ENCODE measurements around the gene PIGC.
A peak's percentile ranks its signal among the peaks of the same experiment; 100 is the strongest.

PIGC gene

DNA sequence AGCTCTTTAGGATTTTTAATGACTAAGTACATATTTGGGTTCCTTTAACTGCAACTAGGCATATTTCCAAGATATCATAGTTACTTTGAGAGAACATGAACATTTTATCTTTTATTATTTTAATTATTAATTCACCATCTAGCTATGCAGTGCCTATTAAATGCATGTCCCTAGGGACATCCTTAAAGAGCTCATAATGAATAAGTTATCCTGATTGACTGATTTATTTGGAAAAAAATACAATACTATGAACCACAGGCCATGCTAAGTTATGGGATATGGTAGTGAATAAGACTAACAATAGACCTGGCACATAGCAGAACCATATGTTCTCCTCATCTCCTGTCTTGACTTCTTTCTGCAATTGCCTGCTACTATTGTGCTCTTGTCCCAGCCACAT lies 39.7 kb downstream of the PIGC start:
- no peaks in the 10 kb centered on the region for H3K36me3 Mint-ChIP-seq (ENCODE audit: low read depth)

DNA sequence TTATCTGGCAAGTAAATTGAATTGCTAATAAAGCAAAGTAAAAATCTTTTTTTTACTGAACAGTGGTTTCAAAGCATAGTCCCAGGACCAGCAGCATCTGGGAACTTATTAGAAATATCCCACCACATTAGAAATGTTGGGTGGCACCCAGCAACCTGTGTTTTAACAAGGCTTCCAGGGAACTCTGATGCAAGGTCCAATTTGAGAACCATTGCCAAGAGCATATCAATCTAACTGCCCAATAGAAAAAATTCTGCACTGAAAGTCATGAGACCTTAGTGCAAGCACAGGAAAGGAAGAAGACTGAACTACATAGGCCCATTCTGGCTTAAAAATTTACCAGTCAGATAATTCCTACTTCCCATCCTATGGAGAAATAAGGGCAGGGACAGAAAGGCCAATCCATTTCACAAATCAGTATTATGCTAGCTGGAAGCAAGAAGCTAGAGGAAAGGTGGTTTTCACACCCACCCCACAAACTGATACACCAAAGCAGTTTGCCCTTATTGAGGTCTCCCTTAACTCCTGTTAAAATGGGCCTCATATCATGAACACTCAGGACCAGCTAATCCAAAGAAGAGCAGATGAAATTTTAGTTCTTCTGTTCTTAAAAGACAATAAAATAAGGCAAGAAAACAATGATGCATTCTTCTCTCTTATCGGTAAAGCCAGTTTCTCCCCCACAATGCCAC lies 40.8 kb downstream of the PIGC start:
- Mint-ChIP-seq H3K27ac (no peak overlapping the region), H3K4me1 (ENCODE audit: low read depth) (peaks cover 24% of the 10 kb centered on the region), H3K27me3 (ENCODE audit: low read depth) (peaks cover 10% of the 10 kb centered on the region), H3K36me3 (ENCODE audit: low read depth) (no peaks in the 10 kb centered on the region), H3K4me3 (no peak overlapping the region), H3K9me3 (no peaks in the 10 kb centered on the region)

More for the DNA sequence above, 39.7 kb downstream of the PIGC start:
- Mint-ChIP-seq H3K4me1 (ENCODE audit: low read depth) (peaks cover 16% of the 10 kb centered on the region), H3K4me3 (no peak overlapping the region), H3K27me3 (ENCODE audit: low read depth) (peaks cover 10% of the 10 kb centered on the region), H3K9me3 (no peaks in the 10 kb centered on the region), H3K27ac (no peak overlapping the region)

DNA sequence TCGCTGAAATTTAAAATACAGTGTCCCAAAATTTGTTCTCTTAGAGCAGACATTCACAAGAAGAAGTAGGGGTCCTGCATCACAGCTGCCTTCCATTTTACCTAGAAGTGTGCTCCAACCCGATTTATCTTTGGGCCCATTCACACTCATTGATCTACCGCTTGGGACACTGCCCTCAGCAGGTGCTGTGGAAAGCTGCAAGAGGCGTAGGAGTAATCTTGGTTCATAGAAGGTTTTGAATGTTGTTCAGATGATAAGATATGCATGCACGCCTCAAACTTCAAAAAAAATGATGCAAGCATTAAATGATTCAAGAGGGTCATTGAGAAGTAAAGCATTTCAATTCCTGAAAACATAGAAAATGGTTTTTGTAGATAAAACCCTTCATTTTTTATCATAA lies 42.0 kb downstream of the PIGC start:
- Mint-ChIP-seq H3K36me3 (ENCODE audit: low read depth) (no peaks in the 10 kb centered on the region), H3K9me3 (no peaks in the 10 kb centered on the region), H3K4me3 (no peak overlapping the region), H3K4me1 (ENCODE audit: low read depth) (peaks cover 26% of the 10 kb centered on the region), H3K27ac (no peak overlapping the region), H3K27me3 (ENCODE audit: low read depth) (peaks cover 10% of the 10 kb centered on the region)

DNA sequence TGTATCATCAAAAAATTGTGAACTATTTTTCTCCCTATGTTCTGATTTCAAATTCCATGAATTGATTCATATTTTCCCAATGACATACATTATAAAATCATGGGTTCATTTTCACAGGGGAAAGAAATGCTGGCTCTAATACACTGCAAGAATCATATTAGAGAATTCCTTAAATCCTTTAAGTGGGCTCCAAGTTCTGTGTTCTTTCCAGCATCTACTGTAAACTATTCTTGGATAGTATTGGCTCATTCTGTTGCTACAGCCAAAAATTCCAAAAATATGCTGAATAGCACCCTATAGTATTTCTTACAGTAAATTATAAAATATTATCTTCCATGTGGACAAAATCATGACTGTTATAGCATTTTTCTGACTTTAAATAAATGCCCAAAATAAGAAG lies 42.4 kb downstream of the PIGC start:
- no peaks in the 10 kb centered on the region for H3K36me3 Mint-ChIP-seq (ENCODE audit: low read depth)
- peaks cover 26% of the 10 kb centered on the region for H3K4me1 Mint-ChIP-seq (ENCODE audit: low read depth)

DNA sequence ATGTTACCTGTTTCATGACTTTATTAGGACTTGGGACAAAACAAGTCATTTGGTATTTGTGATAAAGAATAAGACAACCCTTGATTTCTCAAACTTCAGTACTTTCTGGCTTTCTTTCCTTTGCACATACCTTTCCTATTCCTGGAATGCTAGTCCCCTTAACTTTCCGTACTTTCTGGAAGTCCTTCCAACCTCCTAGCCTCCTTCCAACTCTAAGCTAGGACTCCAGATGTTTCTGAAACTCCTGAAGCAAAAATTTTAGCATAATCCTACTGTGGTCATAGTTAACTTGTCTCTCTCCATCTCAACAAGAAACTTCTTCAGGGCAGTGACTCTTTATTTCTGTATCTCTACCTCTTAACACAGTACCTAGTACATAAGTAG lies 43.2 kb downstream of the PIGC start:
- Mint-ChIP-seq H3K27me3 (ENCODE audit: low read depth) (peaks cover 10% of the 10 kb centered on the region), H3K4me3 (no peak overlapping the region), H3K27ac (no peak overlapping the region), H3K36me3 (ENCODE audit: low read depth) (no peaks in the 10 kb centered on the region), H3K9me3 (no peaks in the 10 kb centered on the region), H3K4me1 (ENCODE audit: low read depth) (peaks cover 26% of the 10 kb centered on the region)

More for the DNA sequence above, 42.4 kb downstream of the PIGC start:
- Mint-ChIP-seq H3K9me3 (no peaks in the 10 kb centered on the region), H3K4me3 (no peak overlapping the region), H3K27ac (no peak overlapping the region), H3K27me3 (ENCODE audit: low read depth) (peaks cover 10% of the 10 kb centered on the region)

DNA sequence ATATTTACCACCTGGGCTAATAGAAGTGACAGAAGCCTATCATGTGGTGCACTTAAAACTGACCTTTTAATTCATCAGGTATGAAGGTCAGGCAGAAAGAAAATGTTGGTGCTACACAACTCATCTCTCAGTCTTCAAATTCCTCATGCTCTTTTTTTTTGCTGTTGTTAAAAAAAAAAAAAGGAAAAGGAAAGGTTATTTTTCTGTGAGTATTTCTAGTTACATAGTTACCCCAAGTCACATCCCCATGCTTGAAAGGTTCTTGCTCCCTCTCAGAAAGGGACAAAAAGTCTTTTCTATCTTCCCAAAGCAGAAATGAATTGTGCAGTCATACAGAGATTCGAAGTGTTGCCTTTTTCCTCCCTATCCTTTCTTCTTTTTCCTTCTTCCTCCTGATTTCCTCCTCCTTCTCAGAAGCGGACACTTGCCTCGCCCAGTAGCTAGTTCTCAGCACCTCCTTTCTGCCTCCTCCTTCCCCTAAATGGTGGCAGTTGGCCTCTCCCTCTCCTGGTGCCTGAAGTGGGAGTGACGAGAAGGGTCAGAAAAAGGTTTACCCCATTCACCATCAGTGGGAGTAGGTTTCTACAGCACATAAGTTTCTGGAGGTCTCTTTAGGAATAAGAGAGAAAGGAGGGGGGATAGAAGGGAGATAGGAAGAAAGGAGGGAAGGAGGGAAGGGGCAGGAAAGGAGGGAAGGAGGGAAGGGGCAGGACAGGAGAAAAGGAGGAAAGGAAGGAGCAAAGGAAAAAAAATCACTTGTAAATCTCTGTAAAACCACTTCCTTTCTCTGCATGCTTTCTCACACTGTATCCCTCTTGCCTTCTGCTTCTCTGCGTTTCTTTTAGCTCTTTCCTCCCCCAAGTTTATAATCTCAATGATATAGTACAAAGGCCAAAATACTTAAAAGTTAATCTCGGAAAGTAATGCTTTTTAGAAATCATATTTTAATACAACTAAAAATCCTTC lies 43.8 kb downstream of the PIGC start:
- Mint-ChIP-seq H3K4me3 (no peak overlapping the region), H3K4me1 (ENCODE audit: low read depth) (peaks cover 26% of the 10 kb centered on the region), H3K27me3 (ENCODE audit: low read depth) (peaks cover 10% of the 10 kb centered on the region), H3K9me3 (no peaks in the 10 kb centered on the region), H3K36me3 (ENCODE audit: low read depth) (no peaks in the 10 kb centered on the region), H3K27ac (no peak overlapping the region)

DNA sequence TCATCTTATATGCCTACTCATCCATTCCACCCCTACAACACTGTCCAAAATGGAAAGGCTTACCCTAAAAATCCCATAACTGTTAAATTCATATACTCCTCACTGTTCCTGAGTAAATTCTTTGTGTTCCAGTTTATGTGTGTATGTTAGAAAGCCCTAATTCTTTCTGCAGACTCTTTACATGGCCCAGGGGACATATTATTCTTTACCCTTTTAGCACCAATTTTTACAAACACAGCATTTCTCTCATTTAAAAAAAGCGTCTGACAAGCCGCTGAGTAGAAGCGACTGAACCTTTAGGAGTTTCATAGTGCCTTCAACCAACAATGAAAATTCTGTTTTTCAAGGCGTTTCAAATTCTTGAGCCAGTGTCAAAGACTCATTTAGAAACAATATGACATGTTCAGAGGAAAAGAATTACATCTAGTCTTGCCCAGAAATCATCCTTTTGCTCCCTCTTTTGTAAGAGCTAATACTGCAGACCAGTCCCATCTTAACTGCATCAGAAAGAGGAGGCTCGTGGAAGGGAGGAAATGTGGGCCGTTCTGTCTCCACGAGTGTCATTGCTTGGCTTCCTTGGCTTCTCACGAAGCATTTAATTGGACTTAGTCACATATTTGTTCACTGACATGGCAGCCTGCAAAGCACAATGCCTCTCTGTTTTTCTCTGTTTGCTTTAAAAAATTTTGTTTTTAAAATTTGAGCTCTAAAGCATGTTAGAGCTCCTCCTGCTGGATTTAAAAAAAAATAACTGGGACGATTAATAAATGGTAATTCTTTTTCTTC lies 44.7 kb downstream of the PIGC start:
- Mint-ChIP-seq H3K9me3 (no peaks in the 10 kb centered on the region), H3K27me3 (ENCODE audit: low read depth) (peaks cover 10% of the 10 kb centered on the region), H3K27ac (peak overlapping the region; percentile 33), H3K4me3 (no peak overlapping the region), H3K4me1 (ENCODE audit: low read depth) (peaks cover 34% of the 10 kb centered on the region), H3K36me3 (ENCODE audit: low read depth) (no peaks in the 10 kb centered on the region)

DNA sequence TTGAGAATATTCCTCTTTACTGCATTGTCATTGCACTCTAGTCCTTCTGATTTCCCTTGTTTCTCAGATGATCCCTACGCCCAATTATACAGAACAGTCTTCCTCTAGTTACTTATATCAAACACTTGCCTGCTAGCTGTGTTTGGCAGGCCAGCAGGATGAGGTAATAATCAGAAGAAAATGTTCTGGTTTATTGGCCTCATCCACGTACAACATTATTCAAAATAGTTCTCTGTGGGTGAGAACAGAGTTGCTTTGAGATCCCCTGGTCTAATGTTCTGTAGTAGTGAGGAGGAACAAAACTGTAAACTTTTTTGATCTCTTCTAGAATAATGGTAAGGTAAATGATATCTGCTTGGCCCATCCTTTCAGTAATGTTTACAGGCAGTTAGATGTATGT lies 45.7 kb downstream of the PIGC start:
- Mint-ChIP-seq H3K27ac (no peak overlapping the region), H3K36me3 (ENCODE audit: low read depth) (peaks cover 2% of the 10 kb centered on the region), H3K4me3 (no peak overlapping the region), H3K27me3 (ENCODE audit: low read depth) (peaks cover 19% of the 10 kb centered on the region), H3K9me3 (no peaks in the 10 kb centered on the region), H3K4me1 (ENCODE audit: low read depth) (peaks cover 40% of the 10 kb centered on the region)

DNA sequence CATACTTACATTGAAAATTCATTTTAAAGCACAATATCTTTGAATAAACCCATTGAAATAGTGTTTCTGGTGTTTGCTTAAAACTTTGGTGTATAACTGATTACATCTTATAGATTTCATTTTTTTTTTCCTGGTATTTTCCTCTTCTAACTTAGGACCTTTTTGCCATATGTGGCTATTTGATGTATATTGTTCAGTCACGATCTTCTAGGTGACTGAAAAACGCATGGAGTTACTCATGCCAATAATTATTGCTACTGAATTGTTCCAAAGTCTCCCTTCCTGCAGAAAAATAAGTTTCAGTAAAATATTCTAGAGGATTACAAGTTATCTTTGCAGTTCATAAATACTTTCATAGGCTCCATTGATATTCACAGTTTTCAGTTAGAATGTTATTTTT lies 46.2 kb downstream of the PIGC start:
- no peak overlapping the region for H3K27ac Mint-ChIP-seq
- peaks cover 42% of the 10 kb centered on the region for H3K4me1 Mint-ChIP-seq (ENCODE audit: low read depth)

DNA sequence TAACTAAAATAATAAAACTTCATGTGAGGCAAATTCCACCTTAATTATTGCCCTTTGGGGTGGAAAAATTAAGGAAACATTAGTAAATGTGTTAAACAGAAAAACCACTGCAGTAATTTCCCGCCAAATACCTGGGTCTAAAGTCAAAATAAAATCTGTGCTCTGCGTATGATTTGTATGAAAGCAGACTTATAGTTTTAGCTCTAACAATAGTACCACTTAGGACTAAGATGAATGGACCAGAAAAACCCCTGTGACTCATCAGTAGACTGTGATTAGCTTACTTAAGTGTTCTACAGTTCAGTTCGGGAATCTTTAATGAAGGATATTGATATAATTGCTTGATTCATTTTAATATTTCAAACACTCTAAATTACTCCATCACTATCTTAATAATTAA lies 46.6 kb downstream of the PIGC start:
- peaks cover 27% of the 10 kb centered on the region for H3K27me3 Mint-ChIP-seq (ENCODE audit: low read depth)
- H3K9me3 Mint-ChIP-seq: no peaks in the 10 kb centered on the region
- peaks cover 42% of the 10 kb centered on the region for H3K4me1 Mint-ChIP-seq (ENCODE audit: low read depth)
- no peak overlapping the region for H3K4me3 Mint-ChIP-seq
- H3K36me3 Mint-ChIP-seq (ENCODE audit: low read depth): peaks cover 2% of the 10 kb centered on the region
- H3K27ac Mint-ChIP-seq: no peak overlapping the region

More for the DNA sequence above, 46.2 kb downstream of the PIGC start:
- H3K4me3 Mint-ChIP-seq: no peak overlapping the region
- no peaks in the 10 kb centered on the region for H3K9me3 Mint-ChIP-seq
- peaks cover 2% of the 10 kb centered on the region for H3K36me3 Mint-ChIP-seq (ENCODE audit: low read depth)
- peaks cover 23% of the 10 kb centered on the region for H3K27me3 Mint-ChIP-seq (ENCODE audit: low read depth)

DNA sequence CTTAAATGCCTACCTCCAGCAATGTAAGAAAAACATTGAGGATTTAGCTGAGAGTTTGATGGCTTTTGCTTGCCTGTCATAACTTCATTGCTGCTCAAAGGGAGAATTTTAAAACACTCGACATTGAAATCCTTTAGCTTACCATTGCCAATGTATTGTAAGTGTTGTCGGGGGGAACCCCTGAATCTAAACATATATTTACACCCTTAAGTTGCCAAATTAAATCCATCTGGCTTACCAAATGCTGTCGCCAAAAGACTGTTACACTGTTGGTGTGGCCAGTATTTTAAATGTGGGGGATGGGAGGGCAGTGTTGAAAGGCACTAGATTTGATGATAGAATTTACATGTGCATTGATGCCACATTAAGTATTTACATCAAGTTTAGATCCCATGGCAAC lies 48.3 kb downstream of the PIGC start:
- H3K27me3 Mint-ChIP-seq (ENCODE audit: low read depth): peaks cover 35% of the 10 kb centered on the region
- H3K27ac Mint-ChIP-seq: no peak overlapping the region
- H3K4me3 Mint-ChIP-seq: no peak overlapping the region
- H3K4me1 Mint-ChIP-seq (ENCODE audit: low read depth): peaks cover 44% of the 10 kb centered on the region
- no peaks in the 10 kb centered on the region for H3K9me3 Mint-ChIP-seq
- peaks cover 4% of the 10 kb centered on the region for H3K36me3 Mint-ChIP-seq (ENCODE audit: low read depth)

DNA sequence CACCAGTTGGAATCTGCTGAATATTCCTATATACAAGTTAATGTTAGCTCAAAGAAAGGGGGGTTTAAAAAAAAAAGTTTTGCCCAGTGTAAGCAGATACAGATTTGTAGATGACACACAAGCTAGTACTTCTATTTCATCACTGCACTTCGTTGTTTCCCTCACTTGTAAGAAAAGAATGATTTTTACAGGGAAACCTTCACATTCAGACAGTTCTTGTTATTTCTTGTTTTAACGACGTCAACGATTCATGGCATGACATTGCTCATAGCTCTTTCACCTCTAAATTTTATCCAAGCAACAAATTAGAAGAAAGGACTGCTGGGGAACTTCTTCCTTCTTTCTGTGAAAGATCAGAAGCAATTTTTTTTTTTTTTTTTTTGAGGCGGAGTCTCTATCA lies 49.1 kb downstream of the PIGC start:
- peaks cover 4% of the 10 kb centered on the region for H3K36me3 Mint-ChIP-seq (ENCODE audit: low read depth)
- no peaks in the 10 kb centered on the region for H3K9me3 Mint-ChIP-seq
- H3K4me1 Mint-ChIP-seq (ENCODE audit: low read depth): peaks cover 37% of the 10 kb centered on the region
- peaks cover 31% of the 10 kb centered on the region for H3K27me3 Mint-ChIP-seq (ENCODE audit: low read depth)
- no peak overlapping the region for H3K4me3 Mint-ChIP-seq
- H3K27ac Mint-ChIP-seq: peak overlapping the region; percentile 86

DNA sequence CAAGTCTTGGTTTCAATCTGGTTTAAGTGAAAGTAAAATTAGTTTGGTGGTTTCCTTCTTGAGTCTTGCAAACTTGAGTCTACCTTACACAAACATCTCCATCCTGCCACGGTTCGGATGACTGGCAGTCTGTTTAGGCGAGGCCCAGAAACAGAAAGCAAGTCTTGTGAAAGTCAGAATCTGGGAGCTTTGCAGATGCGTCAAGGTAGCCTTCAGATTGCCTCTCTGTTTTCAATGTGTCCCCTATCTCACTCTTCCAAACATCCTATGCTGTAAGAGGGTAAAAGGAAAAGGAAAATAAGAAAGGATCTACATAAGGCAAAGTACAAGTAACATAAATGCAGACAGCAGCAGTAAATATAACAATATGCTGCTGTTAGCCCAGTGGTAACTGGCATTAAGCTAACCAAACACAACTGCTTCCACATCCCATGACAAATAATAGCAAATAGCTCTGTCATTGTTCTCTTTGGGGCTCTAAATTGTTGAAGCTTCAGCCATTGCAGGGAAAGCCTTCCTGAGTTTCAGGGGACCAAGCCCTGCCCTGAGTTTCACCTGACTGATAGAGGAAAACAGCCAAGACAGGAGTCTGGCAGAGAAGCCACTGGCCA lies 49.6 kb downstream of the PIGC start:
- Mint-ChIP-seq H3K27me3 (ENCODE audit: low read depth) (peaks cover 34% of the 10 kb centered on the region), H3K36me3 (ENCODE audit: low read depth) (peaks cover 4% of the 10 kb centered on the region), H3K4me1 (ENCODE audit: low read depth) (peaks cover 34% of the 10 kb centered on the region), H3K4me3 (peak overlapping the region; percentile 44), H3K9me3 (no peaks in the 10 kb centered on the region), H3K27ac (peak overlapping the region; percentile 86)

DNA sequence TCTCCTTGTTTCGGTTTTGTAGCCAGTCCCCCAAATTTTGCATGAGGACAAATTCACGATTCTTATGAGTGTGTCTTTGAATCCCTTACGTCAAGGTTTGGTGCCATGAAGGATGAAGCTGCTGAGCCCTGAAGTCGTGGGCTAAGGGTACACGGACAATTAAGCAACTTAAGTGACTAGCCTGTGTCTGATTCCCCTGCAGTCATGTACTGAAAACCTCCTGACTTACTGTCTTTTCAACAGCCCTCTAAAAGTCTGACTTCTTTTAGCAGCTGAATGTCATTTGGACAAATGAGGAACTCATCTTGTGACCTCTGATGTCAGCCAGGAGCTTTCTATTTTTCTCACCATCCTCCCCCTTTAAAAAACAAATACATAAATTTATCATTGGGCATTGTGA lies 50.5 kb downstream of the PIGC start:
- Mint-ChIP-seq H3K9me3 (no peaks in the 10 kb centered on the region), H3K4me3 (no peak overlapping the region), H3K27me3 (ENCODE audit: low read depth) (peaks cover 34% of the 10 kb centered on the region), H3K27ac (no peak overlapping the region), H3K4me1 (ENCODE audit: low read depth) (peaks cover 28% of the 10 kb centered on the region), H3K36me3 (ENCODE audit: low read depth) (peaks cover 4% of the 10 kb centered on the region)

Measured in T-helper 1 cell treated with Interleukin-12 subunit alpha and Interleukin-12 subunit beta and Interleukin-4 antibody, amounts not matched to agents 30 μg/mL and 1 μg/mL, for 36 hours (primary cell).